OCI-LY3 (cell line): ENCODE data around the gene ELF5.
A peak's percentile ranks its signal among the peaks of the same experiment; 100 is the strongest.

Experiments
- H2AFZ ChIP-seq: fragments of 200-600, 300-600 bp; shearing (Covaris generic); 2 replicates; pipeline ENCODE4 v1.6.0; 2014; ENCODE audit warnings: antibody characterized with exemption, low read depth, low read length
- H3K27ac ChIP-seq: fragments of 200-600, 300-600 bp; sonication (generic); 2 replicates; pipeline ENCODE4 v1.5.1; 2014; ENCODE audit warnings: mild to moderate bottlenecking, low read length, moderate library complexity, mixed read lengths
- H3K27me3 ChIP-seq: fragments of 200-600, 300-600 bp; sonication (generic); 2 replicates; pipeline ENCODE4 v1.6.1; 2014; ENCODE audit warnings: low read depth, low read length, mixed read lengths
- H3K36me3 ChIP-seq: fragments of 200-600, 300-600 bp; sonication (generic); replicated peaks from 2 replicates; pipeline ENCODE3; 2014; ENCODE audit warnings: low read depth, low read length, mixed read lengths
- H3K4me1 ChIP-seq: fragments of 300-600, 200-600 bp; sonication (generic); 2 replicates; pipeline ENCODE4 v1.6.1; 2014; ENCODE audit warnings: low read length, mixed read lengths
- H3K4me2 ChIP-seq: fragments of 200-600, 300-600 bp; sonication (generic); 2 replicates; pipeline ENCODE4 v1.6.1; 2014; ENCODE audit warnings: low read length, mixed read lengths
- H3K4me3 ChIP-seq: fragments of 300-600, 200-600 bp; sonication (generic); 2 replicates; pipeline ENCODE4 v1.5.1; 2014; ENCODE audit warnings: antibody characterized with exemption, mild to moderate bottlenecking, low read length, moderate library complexity
- H3K79me2 ChIP-seq: fragments of 300-600, 200-600 bp; shearing (Covaris generic); 2 replicates; pipeline ENCODE4 v1.6.1; 2014; ENCODE audit warnings: mild to moderate bottlenecking, low read length, mixed read lengths
- H3K9ac ChIP-seq: fragments of 300-600, 200-600 bp; shearing (Covaris generic); 2 replicates; pipeline ENCODE4 v1.6.0; 2014; ENCODE audit warnings: mild to moderate bottlenecking, low read length, moderate library complexity
- H3K9me3 ChIP-seq: fragments of 200-600, 300-600 bp; shearing (Covaris generic); 2 replicates; pipeline ENCODE4 v1.6.1; 2014; ENCODE audit warnings: low read length, mixed read lengths; ENCODE audit not compliant: insufficient read depth
- H4K20me1 ChIP-seq: fragments of 200-600, 300-600 bp; sonication (generic); 2 replicates; pipeline ENCODE4 v1.6.1; 2016; ENCODE audit warnings: low read length, mixed read lengths; ENCODE audit not compliant: insufficient read depth
- CTCF ChIP-seq: fragments of 200-600, 300-600 bp; sonication (generic); IDR thresholded peaks from 2 replicates; pipeline ENCODE4 v1.5.1; 2014; ENCODE audit warnings: antibody characterized with exemption, low read length, low read depth
- EZH2phosphoT487 ChIP-seq: fragments of 200-600 bp; shearing (Covaris generic); IDR thresholded peaks from 2 replicates; pipeline ENCODE4 v1.6.1; 2018; ENCODE audit warnings: antibody characterized with exemption, mixed run types, low read depth

ELF5 gene

GRCh38 chr11:34495239-34495723 is 18.3 kb downstream of the ELF5 start:
- peaks cover 7% of the 10 kb centered on the region for H3K4me1 ChIP-seq
- peak overlapping the region; percentile 24; the same call in 1 of the 2 replicates for H3K4me2 ChIP-seq
- H4K20me1 ChIP-seq = no peaks in the 10 kb centered on the region
- no peaks in the 10 kb centered on the region for H3K36me3 ChIP-seq
- no peaks in the 10 kb centered on the region for H3K79me2 ChIP-seq
- peaks cover 11% of the 10 kb centered on the region for H3K27me3 ChIP-seq
- no peak overlapping the region for H3K9ac ChIP-seq
- no peak overlapping the region for H3K27ac ChIP-seq
- TF ChIP-seq CTCF = no peak
- no peak for TF ChIP-seq EZH2phosphoT487
- H3K9me3 ChIP-seq = no peaks in the 10 kb centered on the region
- H2AFZ ChIP-seq = no peak overlapping the region
- H3K4me3 ChIP-seq = no peak overlapping the region

- no peak for TF ChIP-seq EZH2phosphoT487
- no peak for TF ChIP-seq CTCF
- Histone ChIP-seq H3K4me1 (peaks cover 7% of the 10 kb centered on the region), H3K27me3 (peaks cover 8% of the 10 kb centered on the region), H3K36me3 (no peaks in the 10 kb centered on the region), H4K20me1 (no peaks in the 10 kb centered on the region), H3K9me3 (no peaks in the 10 kb centered on the region), H3K4me2 (no peak overlapping the region), H2AFZ (no peak overlapping the region), H3K79me2 (no peaks in the 10 kb centered on the region), H3K27ac (no peak overlapping the region), H3K9ac (no peak overlapping the region), H3K4me3 (no peak overlapping the region)
Measured at GRCh38 chr11:34493926-34494595, 19.5 kb downstream of the ELF5 start.

- Histone ChIP-seq H3K4me3 (no peak overlapping the region), H3K27ac (no peak overlapping the region), H3K79me2 (no peaks in the 10 kb centered on the region), H3K4me2 (no peak overlapping the region), H3K9ac (no peak overlapping the region), H3K36me3 (no peaks in the 10 kb centered on the region), H3K4me1 (peaks cover 7% of the 10 kb centered on the region), H2AFZ (no peak overlapping the region), H4K20me1 (no peaks in the 10 kb centered on the region), H3K27me3 (peaks cover 10% of the 10 kb centered on the region), H3K9me3 (no peaks in the 10 kb centered on the region)
- TF ChIP-seq EZH2phosphoT487 (no peak), CTCF (no peak)
Measured at GRCh38 chr11:34493468-34493867, 20.1 kb downstream of the ELF5 start.

- H3K4me1 ChIP-seq = peaks cover 7% of the 10 kb centered on the region
- no peaks in the 10 kb centered on the region for H3K79me2 ChIP-seq
- H3K36me3 ChIP-seq = no peaks in the 10 kb centered on the region
- peaks cover 11% of the 10 kb centered on the region for H3K27me3 ChIP-seq
- no peaks in the 10 kb centered on the region for H4K20me1 ChIP-seq
- no peak overlapping the region for H3K4me3 ChIP-seq
- no peak overlapping the region for H3K9ac ChIP-seq
- no peak overlapping the region for H3K27ac ChIP-seq
- H3K4me2 ChIP-seq = peak overlapping the region; percentile 10; the same call in 1 of the 2 replicates
- no peak overlapping the region for H2AFZ ChIP-seq
- no peaks in the 10 kb centered on the region for H3K9me3 ChIP-seq
- TF ChIP-seq EZH2phosphoT487 (no peak), CTCF (peak; percentile 89)
Measured at GRCh38 chr11:34492806-34493414, 20.7 kb downstream of the ELF5 start.
